ENCODE measurements around the gene PLEKHH3. TPM values are rescaled to one million over a fixed set of nuclear protein-coding genes. Genes with fewer than 3 reads are reported as not detected.

PLEKHH3 gene, protein sequence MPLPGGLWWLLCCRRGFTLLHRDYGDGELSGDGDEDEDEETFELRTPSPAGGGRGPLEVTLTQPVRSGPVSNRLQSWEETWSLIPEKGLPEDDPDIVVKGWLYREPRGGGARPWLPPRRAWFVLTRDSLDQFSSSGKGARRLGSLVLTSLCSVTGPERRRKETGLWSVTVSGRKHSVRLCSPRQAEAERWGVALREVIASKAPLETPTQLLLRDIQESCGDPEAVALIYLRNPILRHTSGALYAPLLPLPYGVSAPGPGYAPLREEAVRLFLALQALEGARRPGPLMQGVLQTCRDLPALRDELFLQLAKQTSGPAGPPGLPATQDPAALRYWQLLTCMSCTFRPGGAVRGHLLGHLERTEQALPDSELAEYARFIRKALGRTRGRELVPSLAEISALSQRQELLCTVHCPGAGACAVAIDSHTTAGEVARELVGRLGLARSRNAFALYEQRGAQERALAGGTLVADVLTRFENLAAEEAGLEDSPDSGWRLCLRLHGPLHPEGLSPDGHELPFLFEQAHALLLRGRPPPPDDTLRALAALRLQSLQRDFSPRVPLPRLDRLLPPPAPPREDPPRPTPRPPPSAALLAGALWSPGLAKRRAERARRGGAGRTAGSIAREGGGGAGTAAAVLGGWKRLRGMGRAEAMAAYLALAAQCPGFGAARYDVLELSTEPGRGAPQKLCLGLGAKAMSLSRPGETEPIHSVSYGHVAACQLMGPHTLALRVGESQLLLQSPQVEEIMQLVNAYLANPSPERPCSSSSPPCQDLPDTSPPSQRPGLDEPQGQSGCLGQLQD
- 37.2 and 47.2 TPM in 2 replicates for total RNA-seq (2014; rRNA removed; shearing (Covaris generic))

- no peaks in the 10 kb centered on the region for H3K36me3 ChIP-seq (replicated peaks; ENCODE audit: control insufficient read depth, insufficient read depth, low read length)
- H3K27me3 ChIP-seq (ENCODE audit: control insufficient read depth, insufficient read depth, low read length) = peaks cover 48% of the 10 kb centered on the region
- no peak for DNase-seq
- peak within 1 kb of the TSS; percentile 74 for H3K4me3 ChIP-seq (ENCODE audit: insufficient read depth, low read depth, low read length)
Observed at GRCh38 chr17:42676424-42677011, at the start of gene PLEKHH3. TSS of gene PLEKHH3 (minus strand) at chr17:42676994. CDS start at chr17:42676563, 431 bp downstream.

DNA sequence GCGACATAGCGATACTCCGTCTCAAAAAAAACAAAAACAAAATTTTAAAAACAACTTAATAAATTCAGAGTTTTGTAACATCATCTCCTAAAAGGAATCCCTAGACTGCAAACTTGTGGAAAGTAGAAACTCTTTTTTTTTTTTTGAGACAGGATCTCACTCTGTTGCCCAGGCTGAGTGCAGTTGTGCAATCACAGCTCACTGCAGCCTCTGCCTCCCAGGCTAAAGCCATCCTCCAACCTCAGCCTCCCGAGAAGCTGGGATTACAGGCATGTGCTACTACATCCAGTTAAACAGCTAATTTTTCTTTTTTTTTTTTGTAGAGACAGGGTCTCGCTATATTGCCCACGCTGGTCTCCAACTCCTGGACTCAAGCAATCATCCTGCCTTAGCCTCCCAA lies 48.3 kb upstream of the PLEKHH3 start:
- H3K4me3 ChIP-seq (ENCODE audit: insufficient read depth, low read depth, low read length) = no peak overlapping the region
- no peaks in the 10 kb centered on the region for H3K27me3 ChIP-seq (ENCODE audit: control insufficient read depth, insufficient read depth, low read length)
- no peak for DNase-seq
- H3K36me3 ChIP-seq (replicated peaks; ENCODE audit: control insufficient read depth, insufficient read depth, low read length) = peaks cover 2% of the 10 kb centered on the region

DNA sequence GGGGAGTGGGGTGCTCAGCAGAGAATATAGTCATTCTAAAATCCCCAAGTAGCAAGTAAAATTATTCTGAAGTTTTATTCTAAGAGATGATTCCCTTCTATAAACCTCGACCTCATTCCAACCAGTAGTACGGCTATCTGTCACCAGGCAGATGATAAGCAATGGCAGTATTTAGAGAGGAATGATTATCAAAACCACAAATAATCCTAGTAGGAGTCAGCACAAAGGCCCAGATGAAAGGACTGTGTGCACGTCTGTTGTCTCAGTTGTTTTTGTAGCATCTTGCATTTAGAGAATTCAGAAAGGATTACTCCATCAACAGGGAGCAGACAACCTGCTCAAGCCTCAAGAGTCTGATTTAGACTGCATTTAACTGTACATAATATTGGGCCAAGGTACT lies 46.8 kb upstream of the PLEKHH3 start:
- Histone ChIP-seq H3K4me3 (ENCODE audit: insufficient read depth, low read depth, low read length) (no peak overlapping the region), H3K36me3 (replicated peaks; ENCODE audit: control insufficient read depth, insufficient read depth, low read length) (peaks cover 7% of the 10 kb centered on the region), H3K27me3 (ENCODE audit: control insufficient read depth, insufficient read depth, low read length) (no peaks in the 10 kb centered on the region)
- DNase-seq = no peak

- DNase-seq = peak; percentile 67
- peaks cover 13% of the 10 kb centered on the region for H3K36me3 ChIP-seq (replicated peaks; ENCODE audit: control insufficient read depth, insufficient read depth, low read length)
- no peaks in the 10 kb centered on the region for H3K27me3 ChIP-seq (ENCODE audit: control insufficient read depth, insufficient read depth, low read length)
- no peak overlapping the region for H3K4me3 ChIP-seq (ENCODE audit: insufficient read depth, low read depth, low read length)
Observed at GRCh38 chr17:42720996-42721583, 44.3 kb upstream of the PLEKHH3 start.

DNA sequence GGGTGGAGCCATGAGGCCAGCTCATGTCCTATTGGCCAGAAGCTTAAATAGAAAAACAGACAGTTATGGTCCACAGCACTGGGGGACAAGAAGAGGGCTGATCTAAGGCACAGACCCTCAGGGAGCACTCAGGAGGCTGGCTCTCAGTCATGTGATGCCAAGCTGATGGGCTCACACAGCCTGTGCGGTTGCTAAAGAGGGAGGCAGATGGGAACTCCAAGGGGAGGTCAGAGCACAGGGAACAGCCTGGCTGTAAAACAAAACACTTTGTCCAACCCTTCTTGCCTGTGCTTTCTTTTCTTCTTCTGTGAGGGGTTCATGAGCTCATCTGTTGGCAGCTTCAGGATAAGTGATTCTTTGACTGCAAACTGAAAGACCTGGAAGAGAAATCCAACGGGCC lies 32.8 kb upstream of the PLEKHH3 start:
- no peak overlapping the region for H3K4me3 ChIP-seq (ENCODE audit: insufficient read depth, low read depth, low read length)
- no peak for DNase-seq
- H3K36me3 ChIP-seq (replicated peaks; ENCODE audit: control insufficient read depth, insufficient read depth, low read length) = peaks cover 32% of the 10 kb centered on the region
- no peaks in the 10 kb centered on the region for H3K27me3 ChIP-seq (ENCODE audit: control insufficient read depth, insufficient read depth, low read length)

DNA sequence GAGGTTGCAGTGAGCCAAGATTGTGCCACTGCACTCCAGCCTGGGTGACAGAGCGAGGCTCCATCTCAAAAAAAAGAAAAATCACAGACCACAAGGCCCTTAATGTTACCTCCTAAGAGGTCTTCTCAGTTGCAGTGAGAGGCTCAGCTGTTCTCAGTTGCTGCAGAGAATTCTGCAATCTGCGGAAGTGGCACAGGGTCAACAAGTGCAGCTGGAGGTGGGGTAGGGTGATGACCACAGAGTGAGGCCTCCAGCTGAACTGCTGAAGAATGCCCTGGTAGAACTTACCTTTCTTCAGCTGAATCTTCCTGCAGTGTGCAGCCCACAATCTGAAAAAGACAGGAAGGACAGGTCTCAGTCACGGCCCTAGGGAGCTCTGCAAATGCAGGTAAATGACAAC lies 31.8 kb upstream of the PLEKHH3 start:
- H3K36me3 ChIP-seq (replicated peaks; ENCODE audit: control insufficient read depth, insufficient read depth, low read length) = peaks cover 32% of the 10 kb centered on the region

GRCh38 chr17:42706732-42707131 lies 29.9 kb upstream of the PLEKHH3 start:
- peaks cover 33% of the 10 kb centered on the region for H3K36me3 ChIP-seq (replicated peaks; ENCODE audit: control insufficient read depth, insufficient read depth, low read length)
- no peak for DNase-seq
- no peak overlapping the region for H3K4me3 ChIP-seq (ENCODE audit: insufficient read depth, low read depth, low read length)
- no peaks in the 10 kb centered on the region for H3K27me3 ChIP-seq (ENCODE audit: control insufficient read depth, insufficient read depth, low read length)

More for the DNA sequence above, 31.8 kb upstream of the PLEKHH3 start:
- no peaks in the 10 kb centered on the region for H3K27me3 ChIP-seq (ENCODE audit: control insufficient read depth, insufficient read depth, low read length)
- DNase-seq = no peak
- H3K4me3 ChIP-seq (ENCODE audit: insufficient read depth, low read depth, low read length) = no peak overlapping the region

- H3K36me3 ChIP-seq (replicated peaks; ENCODE audit: control insufficient read depth, insufficient read depth, low read length) = peaks cover 31% of the 10 kb centered on the region
- no peak overlapping the region for H3K4me3 ChIP-seq (ENCODE audit: insufficient read depth, low read depth, low read length)
- DNase-seq = no peak
- H3K27me3 ChIP-seq (ENCODE audit: control insufficient read depth, insufficient read depth, low read length) = no peaks in the 10 kb centered on the region
Observed at GRCh38 chr17:42704837-42705494, 28.2 kb upstream of the PLEKHH3 start.

DNA sequence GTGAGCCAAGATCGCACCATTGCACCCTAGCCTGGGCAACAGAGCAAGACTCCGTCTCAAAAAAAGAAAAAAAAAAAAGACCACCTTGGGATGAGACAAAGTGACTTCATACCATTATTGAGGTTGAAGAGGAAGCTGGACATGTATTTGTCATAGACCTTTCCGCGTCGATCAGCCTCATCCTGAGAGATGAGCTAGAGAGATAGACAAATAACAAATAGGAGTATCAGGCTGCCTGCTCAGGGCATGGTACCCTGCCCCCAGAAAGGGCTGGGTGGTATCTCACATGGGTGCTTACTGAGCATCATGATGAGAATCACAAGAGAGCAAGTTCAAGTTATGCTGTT lies 27.7 kb upstream of the PLEKHH3 start:
- no peak for DNase-seq
- Histone ChIP-seq H3K4me3 (ENCODE audit: insufficient read depth, low read depth, low read length) (no peak overlapping the region), H3K27me3 (ENCODE audit: control insufficient read depth, insufficient read depth, low read length) (no peaks in the 10 kb centered on the region), H3K36me3 (replicated peaks; ENCODE audit: control insufficient read depth, insufficient read depth, low read length) (peaks cover 31% of the 10 kb centered on the region)

DNA sequence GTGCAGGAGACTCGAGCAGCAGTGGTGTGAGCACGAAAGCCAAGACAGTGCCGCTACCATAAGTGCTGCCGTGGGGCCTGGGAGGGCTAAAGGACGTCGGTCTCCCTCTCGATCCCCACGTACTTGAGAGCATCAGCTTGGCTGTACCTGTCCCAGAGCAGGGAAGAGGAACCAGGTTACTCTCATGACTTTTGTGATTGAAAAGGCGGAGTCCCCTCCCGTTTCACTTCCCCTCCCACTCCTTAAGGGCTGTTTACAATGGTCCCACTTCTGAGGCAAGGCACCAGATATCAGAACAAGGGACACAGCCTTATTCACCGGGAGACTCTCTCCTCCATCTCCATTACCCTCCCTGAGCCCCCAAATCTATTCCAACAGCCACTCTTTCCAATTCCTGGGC lies 25.7 kb upstream of the PLEKHH3 start:
- peaks cover 22% of the 10 kb centered on the region for H3K36me3 ChIP-seq (replicated peaks; ENCODE audit: control insufficient read depth, insufficient read depth, low read length)
- H3K27me3 ChIP-seq (ENCODE audit: control insufficient read depth, insufficient read depth, low read length) = no peaks in the 10 kb centered on the region

GRCh38 chr17:42700586-42701289 lies 23.9 kb upstream of the PLEKHH3 start:
- H3K36me3 ChIP-seq (replicated peaks; ENCODE audit: control insufficient read depth, insufficient read depth, low read length) = peaks cover 9% of the 10 kb centered on the region
- no peak overlapping the region for H3K4me3 ChIP-seq (ENCODE audit: insufficient read depth, low read depth, low read length)
- DNase-seq = peak; percentile 26
- H3K27me3 ChIP-seq (ENCODE audit: control insufficient read depth, insufficient read depth, low read length) = no peaks in the 10 kb centered on the region

More for the DNA sequence above, 25.7 kb upstream of the PLEKHH3 start:
- H3K4me3 ChIP-seq (ENCODE audit: insufficient read depth, low read depth, low read length) = no peak overlapping the region
- DNase-seq = no peak

- no peaks in the 10 kb centered on the region for H3K27me3 ChIP-seq (ENCODE audit: control insufficient read depth, insufficient read depth, low read length)
- no peak for DNase-seq
- no peak overlapping the region for H3K4me3 ChIP-seq (ENCODE audit: insufficient read depth, low read depth, low read length)
- peaks cover 6% of the 10 kb centered on the region for H3K36me3 ChIP-seq (replicated peaks; ENCODE audit: control insufficient read depth, insufficient read depth, low read length)
Observed at GRCh38 chr17:42699415-42699740, 22.6 kb upstream of the PLEKHH3 start.

- H3K36me3 ChIP-seq (replicated peaks; ENCODE audit: control insufficient read depth, insufficient read depth, low read length) = peaks cover 6% of the 10 kb centered on the region
- DNase-seq = peak; percentile 55
Observed at GRCh38 chr17:42698736-42699414, 22.1 kb upstream of the PLEKHH3 start.

More at GRCh38 chr17:42698736-42699414, 22.1 kb upstream of the PLEKHH3 start:
- no peak overlapping the region for H3K4me3 ChIP-seq (ENCODE audit: insufficient read depth, low read depth, low read length)
- no peaks in the 10 kb centered on the region for H3K27me3 ChIP-seq (ENCODE audit: control insufficient read depth, insufficient read depth, low read length)

Data from H7 (cell line).